ENCODE results near the gene ITGB1.

The ITGB1 gene

GRCh38 chr10:32971536-32972091 is 13.6 kb upstream of the ITGB1 start:
- WGBS (ENCODE audit: extremely low coverage, insufficient coverage, low lambda C conversion rate) = no CpG with 5 or more reads among the region's 6 CpGs
- Histone ChIP-seq H3K56ac (ENCODE audit: low read length) (no peak overlapping the region), H3K18ac (ENCODE audit: low read length) (peak overlapping the region; percentile 60), H4K5ac (ENCODE audit: low read length) (no peak overlapping the region), H3K27ac (ENCODE audit: low read depth, low read length) (peak overlapping the region; percentile 2), H3K4me3 (ENCODE audit: low read length) (no peak overlapping the region), H3K4me2 (ENCODE audit: low read length) (no peak overlapping the region), H2BK15ac (replicated peaks; ENCODE audit: low read depth) (peak overlapping the region; percentile 41), H2BK5ac (ENCODE audit: low read length) (no peak overlapping the region), H4K8ac (ENCODE audit: low read depth, low read length) (no peak overlapping the region), H3K79me2 (ENCODE audit: control insufficient read depth, insufficient read depth, low read length) (no peaks in the 10 kb centered on the region), H2AK5ac (ENCODE audit: low read length) (no peak overlapping the region), H3K36me3 (ENCODE audit: control insufficient read depth, insufficient read depth, low read length) (no peaks in the 10 kb centered on the region), H3K4ac (ENCODE audit: low read depth, low read length) (no peak overlapping the region), H3K27me3 (ENCODE audit: insufficient read depth, low read length, poor library complexity) (no peaks in the 10 kb centered on the region), H2BK120ac (ENCODE audit: low read depth, low read length) (no peak overlapping the region), H3K23ac (ENCODE audit: low read length) (no peak overlapping the region), H3K79me1 (ENCODE audit: low read length) (no peaks in the 10 kb centered on the region), H3K4me1 (ENCODE audit: control insufficient read depth, low read depth, low read length) (peaks cover 4% of the 10 kb centered on the region), H3K9ac (ENCODE audit: low read length) (no peak overlapping the region)
- DNase-seq = no peak

DNA sequence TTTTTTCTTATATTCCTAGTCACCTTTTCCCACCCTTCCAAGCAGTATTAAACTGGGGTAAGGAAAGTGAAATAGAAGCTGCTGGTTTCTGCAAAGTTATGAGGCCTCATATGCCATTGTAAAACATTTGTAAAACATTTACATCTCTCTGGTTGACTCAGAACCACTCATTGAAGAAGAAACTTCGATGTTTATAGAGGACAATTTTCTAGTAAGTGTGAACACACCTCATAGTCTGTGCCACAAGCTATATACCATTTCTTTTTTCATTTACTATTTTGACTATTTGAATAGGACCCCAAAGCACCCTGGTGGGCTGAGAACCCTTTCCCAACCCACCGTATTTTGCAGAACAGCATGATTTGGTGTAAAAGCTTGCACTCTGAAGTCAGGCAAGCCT is 12.9 kb upstream of the ITGB1 start:
- H3K36me3 ChIP-seq (ENCODE audit: control insufficient read depth, insufficient read depth, low read length) = no peaks in the 10 kb centered on the region
- H3K27ac ChIP-seq (ENCODE audit: low read depth, low read length) = no peak overlapping the region
- WGBS (ENCODE audit: extremely low coverage, insufficient coverage, low lambda C conversion rate) = no CpG with 5 or more reads among the region's 2 CpGs

GRCh38 chr10:32964270-32964669 is 6.2 kb upstream of the ITGB1 start:
- no peak overlapping the region for H2BK5ac ChIP-seq (ENCODE audit: low read length)
- H3K4ac ChIP-seq (ENCODE audit: low read depth, low read length) = no peak overlapping the region
- no peak overlapping the region for H3K4me3 ChIP-seq (ENCODE audit: low read length)
- H3K36me3 ChIP-seq (ENCODE audit: control insufficient read depth, insufficient read depth, low read length) = no peaks in the 10 kb centered on the region
- no peak overlapping the region for H3K4me2 ChIP-seq (ENCODE audit: low read length)
- no CpG with 5 or more reads among the region's 3 CpGs for WGBS (ENCODE audit: extremely low coverage, insufficient coverage, low lambda C conversion rate)
- no peaks in the 10 kb centered on the region for H3K27me3 ChIP-seq (ENCODE audit: insufficient read depth, low read length, poor library complexity)
- H3K27ac ChIP-seq (ENCODE audit: low read depth, low read length) = no peak overlapping the region
- no peak overlapping the region for H2AK5ac ChIP-seq (ENCODE audit: low read length)
- H3K56ac ChIP-seq (ENCODE audit: low read length) = peak overlapping the region; percentile 31
- H3K9ac ChIP-seq (ENCODE audit: low read length) = no peak overlapping the region
- H2BK120ac ChIP-seq (ENCODE audit: low read depth, low read length) = no peak overlapping the region
- peaks cover 5% of the 10 kb centered on the region for H3K4me1 ChIP-seq (ENCODE audit: control insufficient read depth, low read depth, low read length)
- H3K23ac ChIP-seq (ENCODE audit: low read length) = no peak overlapping the region
- peak overlapping the region; percentile 51 for H3K18ac ChIP-seq (ENCODE audit: low read length)
- no peak overlapping the region for H4K8ac ChIP-seq (ENCODE audit: low read depth, low read length)
- H3K79me2 ChIP-seq (ENCODE audit: control insufficient read depth, insufficient read depth, low read length) = peaks cover 2% of the 10 kb centered on the region
- no peaks in the 10 kb centered on the region for H3K79me1 ChIP-seq (ENCODE audit: low read length)
- peak overlapping the region; percentile 19 for H2BK15ac ChIP-seq (replicated peaks; ENCODE audit: low read depth)
- no peak for DNase-seq
- no peak overlapping the region for H4K5ac ChIP-seq (ENCODE audit: low read length)

More for the DNA sequence above, 12.9 kb upstream of the ITGB1 start:
- Histone ChIP-seq H3K56ac (ENCODE audit: low read length) (no peak overlapping the region), H2BK5ac (ENCODE audit: low read length) (no peak overlapping the region), H3K79me2 (ENCODE audit: control insufficient read depth, insufficient read depth, low read length) (no peaks in the 10 kb centered on the region), H3K9ac (ENCODE audit: low read length) (no peak overlapping the region), H3K4me2 (ENCODE audit: low read length) (no peak overlapping the region), H3K4me1 (ENCODE audit: control insufficient read depth, low read depth, low read length) (peaks cover 4% of the 10 kb centered on the region), H3K23ac (ENCODE audit: low read length) (no peak overlapping the region), H2BK15ac (replicated peaks; ENCODE audit: low read depth) (no peak overlapping the region), H3K18ac (ENCODE audit: low read length) (peak overlapping the region; percentile 51), H2AK5ac (ENCODE audit: low read length) (no peak overlapping the region), H4K8ac (ENCODE audit: low read depth, low read length) (no peak overlapping the region), H2BK120ac (ENCODE audit: low read depth, low read length) (no peak overlapping the region), H3K79me1 (ENCODE audit: low read length) (no peaks in the 10 kb centered on the region), H3K4me3 (ENCODE audit: low read length) (no peak overlapping the region), H3K27me3 (ENCODE audit: insufficient read depth, low read length, poor library complexity) (no peaks in the 10 kb centered on the region), H4K5ac (ENCODE audit: low read length) (no peak overlapping the region), H3K4ac (ENCODE audit: low read depth, low read length) (no peak overlapping the region)
- no peak for DNase-seq

- Histone ChIP-seq H3K4me1 (ENCODE audit: control insufficient read depth, low read depth, low read length) (peaks cover 5% of the 10 kb centered on the region), H3K79me2 (ENCODE audit: control insufficient read depth, insufficient read depth, low read length) (peaks cover 5% of the 10 kb centered on the region), H3K27ac (ENCODE audit: low read depth, low read length) (no peak overlapping the region), H4K8ac (ENCODE audit: low read depth, low read length) (no peak overlapping the region), H3K4ac (ENCODE audit: low read depth, low read length) (no peak overlapping the region), H3K18ac (ENCODE audit: low read length) (no peak overlapping the region), H2BK120ac (ENCODE audit: low read depth, low read length) (no peak overlapping the region), H2BK5ac (ENCODE audit: low read length) (no peak overlapping the region), H3K4me2 (ENCODE audit: low read length) (no peak overlapping the region), H3K56ac (ENCODE audit: low read length) (no peak overlapping the region), H2AK5ac (ENCODE audit: low read length) (no peak overlapping the region), H3K36me3 (ENCODE audit: control insufficient read depth, insufficient read depth, low read length) (no peaks in the 10 kb centered on the region), H3K9ac (ENCODE audit: low read length) (no peak overlapping the region), H3K79me1 (ENCODE audit: low read length) (no peaks in the 10 kb centered on the region), H3K27me3 (ENCODE audit: insufficient read depth, low read length, poor library complexity) (no peaks in the 10 kb centered on the region), H4K5ac (ENCODE audit: low read length) (no peak overlapping the region), H2BK15ac (replicated peaks; ENCODE audit: low read depth) (no peak overlapping the region), H3K23ac (ENCODE audit: low read length) (no peak overlapping the region), H3K4me3 (ENCODE audit: low read length) (no peak overlapping the region)
- DNase-seq = no peak
- WGBS (ENCODE audit: extremely low coverage, insufficient coverage, low lambda C conversion rate) = no CpG with 5 or more reads among the region's 3 CpGs
Observed at GRCh38 chr10:32963096-32963495, 5.1 kb upstream of the ITGB1 start.

DNA sequence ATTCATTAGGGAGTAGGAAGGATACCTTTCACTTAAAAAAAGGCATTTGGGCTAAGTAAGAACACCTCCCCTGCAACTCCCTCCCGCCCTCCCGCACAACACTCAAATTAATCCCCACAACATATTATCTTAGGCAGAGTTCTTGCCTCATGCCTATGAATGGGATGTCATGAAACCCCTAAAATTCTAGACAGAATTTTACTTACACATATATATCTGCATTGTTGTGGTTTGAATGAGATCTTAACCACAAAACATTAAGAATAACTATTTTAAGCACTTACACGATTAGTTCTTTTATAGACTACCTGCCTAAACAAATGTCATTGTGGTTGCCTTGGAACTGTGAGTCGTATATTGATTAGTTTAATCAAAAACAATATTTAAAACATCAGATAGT is 4.5 kb upstream of the ITGB1 start:
- H3K4me2 ChIP-seq (ENCODE audit: low read length) = no peak overlapping the region
- no peak overlapping the region for H3K4ac ChIP-seq (ENCODE audit: low read depth, low read length)
- no peak overlapping the region for H2AK5ac ChIP-seq (ENCODE audit: low read length)
- peak overlapping the region; percentile 64 for H2BK15ac ChIP-seq (replicated peaks; ENCODE audit: low read depth)
- H3K4me3 ChIP-seq (ENCODE audit: low read length) = no peak overlapping the region
- H3K27ac ChIP-seq (ENCODE audit: low read depth, low read length) = no peak overlapping the region
- no peak overlapping the region for H2BK5ac ChIP-seq (ENCODE audit: low read length)
- H3K36me3 ChIP-seq (ENCODE audit: control insufficient read depth, insufficient read depth, low read length) = no peaks in the 10 kb centered on the region
- no peak overlapping the region for H3K56ac ChIP-seq (ENCODE audit: low read length)
- WGBS (ENCODE audit: extremely low coverage, insufficient coverage, low lambda C conversion rate) = no CpG with 5 or more reads among the region's 4 CpGs
- H3K4me1 ChIP-seq (ENCODE audit: control insufficient read depth, low read depth, low read length) = peaks cover 5% of the 10 kb centered on the region
- no peak overlapping the region for H3K9ac ChIP-seq (ENCODE audit: low read length)
- H3K79me2 ChIP-seq (ENCODE audit: control insufficient read depth, insufficient read depth, low read length) = peaks cover 7% of the 10 kb centered on the region
- no peak for DNase-seq
- H3K27me3 ChIP-seq (ENCODE audit: insufficient read depth, low read length, poor library complexity) = no peaks in the 10 kb centered on the region
- H4K5ac ChIP-seq (ENCODE audit: low read length) = no peak overlapping the region
- H3K23ac ChIP-seq (ENCODE audit: low read length) = no peak overlapping the region
- no peak overlapping the region for H2BK120ac ChIP-seq (ENCODE audit: low read depth, low read length)
- peak overlapping the region; percentile 18 for H3K18ac ChIP-seq (ENCODE audit: low read length)
- no peaks in the 10 kb centered on the region for H3K79me1 ChIP-seq (ENCODE audit: low read length)
- no peak overlapping the region for H4K8ac ChIP-seq (ENCODE audit: low read depth, low read length)

- Histone ChIP-seq H3K27me3 (ENCODE audit: insufficient read depth, low read length, poor library complexity) (no peaks in the 10 kb centered on the region), H3K4ac (ENCODE audit: low read depth, low read length) (no peak overlapping the region), H3K9ac (ENCODE audit: low read length) (peak overlapping the region; percentile 1), H2BK15ac (replicated peaks; ENCODE audit: low read depth) (peak overlapping the region; percentile 64), H3K4me2 (ENCODE audit: low read length) (no peak overlapping the region), H3K27ac (ENCODE audit: low read depth, low read length) (peak overlapping the region; percentile 54), H4K5ac (ENCODE audit: low read length) (no peak overlapping the region), H3K79me1 (ENCODE audit: low read length) (no peaks in the 10 kb centered on the region), H4K8ac (ENCODE audit: low read depth, low read length) (no peak overlapping the region), H2BK120ac (ENCODE audit: low read depth, low read length) (no peak overlapping the region), H2BK5ac (ENCODE audit: low read length) (no peak overlapping the region), H3K4me3 (ENCODE audit: low read length) (no peak overlapping the region), H3K56ac (ENCODE audit: low read length) (peak overlapping the region; percentile 47), H3K4me1 (ENCODE audit: control insufficient read depth, low read depth, low read length) (peaks cover 5% of the 10 kb centered on the region), H2AK5ac (ENCODE audit: low read length) (no peak overlapping the region), H3K18ac (ENCODE audit: low read length) (peak overlapping the region; percentile 92), H3K36me3 (ENCODE audit: control insufficient read depth, insufficient read depth, low read length) (no peaks in the 10 kb centered on the region), H3K23ac (ENCODE audit: low read length) (no peak overlapping the region), H3K79me2 (ENCODE audit: control insufficient read depth, insufficient read depth, low read length) (peaks cover 13% of the 10 kb centered on the region)
- DNase-seq = peak; percentile 79
- WGBS (ENCODE audit: extremely low coverage, insufficient coverage, low lambda C conversion rate) = no CpG with 5 or more reads among the region's 2 CpGs
Observed at GRCh38 chr10:32961895-32962369, 3.9 kb upstream of the ITGB1 start.

Measured in mesendoderm (in vitro differentiated cells).